Jurkat, Clone E6-1 (cell line): ENCODE data around the gene REM1.
"Not testable (repeated sequence)": the region's sequence is repeated elsewhere in the genome, so short reads cannot be mapped to it uniquely, and the experiment has no call there.

Experiments
- DNase-seq: peaks from one replicate; pipeline ENCODE4 v3.0.0-alpha.2; 2011; ENCODE audit warnings: low read depth, low spot score
- H3K4me3 ChIP-seq: 2 replicates; pipeline ENCODE4 v1.5.1; 2011; ENCODE audit warnings: mild to moderate bottlenecking, low read length, control low read depth, moderate library complexity

Gene REM1

DNA sequence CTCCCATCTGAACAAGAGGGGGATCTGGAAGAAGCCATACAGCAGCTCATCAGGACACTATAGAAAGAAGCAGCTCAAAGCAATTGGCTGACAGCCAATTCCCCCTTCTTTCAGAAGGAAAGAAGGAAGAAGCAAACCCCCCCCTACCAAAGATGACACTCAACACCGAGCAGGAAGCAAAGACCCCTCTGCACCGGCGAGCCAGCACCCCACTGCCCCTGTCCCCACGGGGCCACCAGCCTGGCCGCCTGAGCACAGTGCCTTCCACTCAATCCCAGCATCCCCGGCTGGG lies 1.2 kb downstream of the REM1 start:
- H3K4me3 ChIP-seq = no peak overlapping the region
- DNase-seq = no peak

DNA sequence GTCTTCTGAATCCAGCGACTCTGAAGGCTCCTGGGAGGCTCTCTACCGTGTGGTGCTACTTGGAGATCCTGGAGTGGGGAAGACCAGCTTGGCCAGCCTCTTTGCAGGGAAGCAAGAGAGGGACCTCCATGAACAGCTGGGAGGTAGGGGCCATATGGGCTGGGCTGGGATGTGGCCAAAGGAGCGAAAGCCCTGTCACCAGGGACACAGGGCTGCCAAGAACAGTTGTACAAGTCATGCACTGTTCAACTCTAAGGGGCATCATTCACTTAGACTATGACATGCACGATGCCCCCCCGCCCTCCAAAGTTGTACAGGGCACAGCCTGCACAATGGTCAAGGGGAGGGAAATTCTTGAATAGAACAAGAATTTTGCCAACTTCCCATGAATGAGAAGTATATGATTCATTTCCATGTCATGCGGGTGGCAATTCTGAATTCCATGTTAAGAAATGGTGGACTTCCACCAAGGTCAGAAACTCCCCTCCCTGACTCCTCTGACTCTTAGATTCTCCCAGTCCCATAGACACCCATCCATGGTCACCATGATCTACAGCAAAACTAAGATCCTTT lies 1.6 kb downstream of the REM1 start:
- no peak overlapping the region for H3K4me3 ChIP-seq
- DNase-seq = no peak

DNA sequence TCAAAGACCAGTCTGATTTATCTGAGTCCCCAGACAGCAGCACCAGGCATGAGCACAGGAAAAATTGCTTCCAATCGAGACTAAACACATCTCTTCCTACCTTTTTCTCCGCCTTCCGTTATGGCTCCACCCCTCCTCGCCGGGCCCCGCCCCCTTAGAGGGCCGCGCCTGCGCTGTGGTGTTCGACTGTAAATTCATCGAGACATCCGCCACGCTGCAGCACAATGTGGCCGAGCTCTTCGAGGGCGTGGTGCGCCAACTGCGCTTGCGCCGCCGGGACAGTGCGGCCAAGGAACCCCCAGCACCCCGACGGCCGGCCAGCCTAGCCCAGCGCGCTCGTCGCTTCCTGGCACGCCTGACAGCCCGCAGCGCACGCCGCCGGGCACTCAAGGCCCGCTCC lies 8.9 kb downstream of the REM1 start:
- DNase-seq = no peak
- no peak overlapping the region for H3K4me3 ChIP-seq

DNA sequence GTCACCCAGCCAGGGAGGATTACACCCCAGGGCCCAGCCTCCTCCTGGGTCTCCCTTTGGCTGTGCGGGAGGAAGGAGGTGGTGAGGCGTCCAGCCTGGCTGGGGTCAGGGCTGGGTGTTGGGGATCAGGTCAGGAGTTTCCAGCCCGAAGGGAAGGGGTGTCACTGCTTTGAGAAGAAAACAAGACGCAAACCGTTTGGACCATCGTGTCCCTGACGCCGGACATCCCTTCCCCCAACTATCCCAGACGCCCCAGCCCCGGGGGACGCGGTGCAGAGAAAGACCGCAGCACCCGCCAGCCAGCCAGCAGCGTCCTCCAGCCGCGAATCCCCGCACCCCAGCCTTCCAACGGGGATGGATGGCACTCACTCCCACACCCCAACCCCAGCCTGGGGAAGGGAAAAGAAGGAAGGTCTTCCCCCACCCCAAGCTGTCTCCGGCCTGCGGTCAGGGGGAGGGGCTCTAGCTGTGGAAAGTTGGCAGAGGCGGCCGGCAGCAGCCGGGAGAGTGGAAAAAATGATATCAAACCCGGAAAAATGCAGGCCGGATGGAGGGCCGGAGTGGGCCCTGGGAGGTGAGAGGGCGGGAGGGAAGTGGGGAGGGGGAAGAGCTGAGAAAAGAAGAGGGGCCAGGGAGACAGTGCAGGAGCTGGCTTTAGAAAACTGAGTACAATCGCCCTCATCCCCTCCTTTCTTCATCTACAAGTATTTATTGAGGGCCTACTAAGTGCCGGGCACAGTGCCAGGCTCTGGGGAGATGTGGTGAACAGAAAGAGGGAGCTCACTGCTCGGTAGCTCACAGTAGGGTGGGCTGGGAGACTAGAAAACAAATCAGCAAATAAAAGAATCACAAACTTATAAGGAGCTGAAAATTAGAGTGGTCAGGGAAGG lies 10.6 kb downstream of the REM1 start:
- no peak for DNase-seq
- no peak overlapping the region for H3K4me3 ChIP-seq

DNA sequence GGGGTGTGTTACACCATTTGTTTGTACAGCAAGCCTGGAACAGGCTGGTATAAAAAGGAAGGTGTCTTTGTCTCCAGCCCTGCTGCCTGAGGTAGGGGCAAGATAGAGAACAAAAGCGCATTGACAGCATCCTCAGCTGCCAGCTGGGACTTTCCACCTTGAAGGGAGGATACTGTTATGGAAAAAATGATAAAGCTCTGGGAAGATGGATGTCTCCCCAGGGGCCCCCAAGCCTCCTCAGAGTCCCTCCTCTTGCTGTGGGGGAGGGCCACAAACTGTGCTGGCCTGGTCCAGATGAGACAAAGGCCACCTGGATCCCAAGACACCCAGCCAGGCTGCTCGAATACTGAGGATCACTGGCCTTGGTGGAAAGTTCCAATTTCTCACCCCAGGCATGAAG lies 13.0 kb downstream of the REM1 start:
- no peak overlapping the region for H3K4me3 ChIP-seq
- no peak for DNase-seq

DNA sequence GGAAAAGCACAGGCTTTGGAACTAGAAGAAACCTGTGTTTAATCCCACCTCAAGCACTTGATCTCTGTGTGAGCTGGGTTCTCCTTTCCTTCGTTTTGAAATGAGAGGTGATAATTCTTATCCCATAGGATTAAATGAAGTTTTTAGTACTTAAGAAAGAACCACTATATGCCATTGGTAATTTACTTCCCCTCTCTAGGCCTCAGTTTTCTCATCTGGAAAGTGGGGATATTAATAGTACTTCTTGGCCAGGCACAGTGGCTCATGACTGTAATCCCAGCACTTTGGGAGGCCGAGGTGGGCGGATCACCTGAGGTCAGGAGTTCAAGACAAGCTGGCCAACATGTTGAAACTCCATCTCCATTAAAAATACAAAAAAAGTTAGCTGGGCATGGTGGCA lies 14.1 kb downstream of the REM1 start:
- no peak overlapping the region for H3K4me3 ChIP-seq
- no peak for DNase-seq

DNA sequence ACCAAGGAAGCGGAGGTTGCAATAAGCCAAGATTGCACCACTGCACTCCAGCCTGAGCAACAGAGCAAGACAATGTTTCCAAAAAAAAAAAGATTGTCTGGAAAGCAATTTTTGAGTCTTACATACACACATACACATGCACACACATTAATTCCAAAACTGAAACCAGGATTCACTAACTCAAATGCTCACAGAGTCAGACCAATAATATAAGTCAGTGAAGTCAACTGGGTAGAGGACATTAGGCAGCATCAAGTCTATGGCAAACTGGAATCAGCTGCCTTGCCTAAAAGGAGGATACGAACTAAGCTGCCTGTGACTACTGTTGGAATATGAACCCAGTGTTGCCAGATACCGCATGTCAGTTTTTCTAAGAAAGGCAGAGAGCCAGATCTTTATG lies 15.7 kb downstream of the REM1 start:
- DNase-seq = no peak
- no peak overlapping the region for H3K4me3 ChIP-seq

DNA sequence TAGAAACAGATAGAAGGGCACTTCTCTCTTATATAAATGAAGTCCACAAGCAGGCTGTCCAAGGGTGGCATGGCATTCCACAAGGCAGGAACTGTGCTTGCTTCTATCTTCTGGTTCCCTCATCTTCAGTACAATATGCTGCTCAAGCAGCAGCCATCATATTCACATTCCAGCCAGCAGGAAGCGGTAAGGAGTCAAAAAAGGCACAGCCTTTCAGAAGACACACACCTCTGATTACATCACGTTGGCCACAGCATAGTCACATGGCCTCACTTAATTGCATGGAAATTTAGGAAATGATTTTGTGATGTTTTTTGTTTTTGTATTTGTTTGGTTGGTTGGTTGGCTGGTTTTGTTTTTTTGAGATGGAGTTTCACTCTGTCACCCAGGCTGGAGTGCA lies 19.0 kb downstream of the REM1 start:
- H3K4me3 ChIP-seq = no peak overlapping the region
- no peak for DNase-seq

DNA sequence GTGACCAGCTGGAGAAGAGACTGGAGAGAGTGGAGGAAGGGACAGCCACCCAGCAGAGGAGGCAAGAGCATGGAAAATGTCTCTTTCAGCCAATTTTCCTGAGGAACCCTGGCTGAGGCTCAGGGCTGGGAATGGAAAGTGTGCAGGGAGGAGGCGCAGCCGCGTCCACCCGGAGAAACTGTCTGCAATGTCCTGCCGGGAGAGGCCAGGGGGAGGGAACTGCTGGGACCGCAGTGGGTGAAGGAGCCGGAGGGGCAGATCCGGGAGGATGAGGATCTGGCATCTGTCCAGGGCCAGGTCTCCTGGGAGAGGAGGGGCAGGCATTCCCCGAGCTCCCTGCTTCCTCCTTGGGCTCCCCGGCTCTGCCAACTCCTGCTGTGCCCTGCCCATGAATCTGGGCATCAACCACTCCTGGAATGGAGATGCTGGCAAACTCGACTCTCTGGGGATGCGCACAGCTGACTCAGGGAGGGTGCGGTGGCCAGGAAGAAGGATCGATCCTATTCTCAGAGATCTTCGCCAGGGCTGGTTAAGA lies 21.7 kb downstream of the REM1 start:
- H3K4me3 ChIP-seq = no peak overlapping the region
- DNase-seq = no peak

DNA sequence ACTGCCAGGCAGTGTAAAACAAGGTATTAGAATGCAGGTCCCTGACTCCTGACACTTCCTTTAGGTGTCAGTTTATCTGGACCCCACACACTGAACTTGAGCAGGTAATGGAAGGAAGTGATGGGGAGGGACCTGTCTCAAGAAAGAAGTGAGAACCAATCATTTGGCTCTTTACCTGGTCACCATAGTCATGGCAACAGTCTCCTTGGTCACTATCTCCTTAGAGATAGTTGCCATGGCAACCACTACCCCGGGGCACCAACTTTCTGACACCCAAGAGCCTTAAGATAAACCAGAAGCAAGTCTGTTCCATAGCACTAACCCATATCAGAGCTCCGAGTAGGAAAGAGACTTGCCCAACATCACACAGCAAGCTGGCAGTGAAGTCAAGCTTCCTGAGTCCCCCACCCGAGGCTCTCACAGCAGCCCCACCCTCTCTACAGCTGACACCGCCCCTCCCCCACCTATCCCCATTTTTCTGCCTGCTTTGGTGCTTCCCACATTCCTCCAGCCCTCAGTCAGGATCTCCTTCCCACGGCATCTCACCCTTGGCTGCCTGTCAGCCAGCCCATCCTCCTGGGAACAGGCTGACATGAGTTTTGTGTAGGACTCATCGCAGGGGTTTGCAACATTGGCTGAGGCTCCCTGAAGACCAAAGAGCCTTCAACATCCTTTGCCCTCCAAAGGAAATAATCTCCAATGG lies 22.9 kb downstream of the REM1 start:
- DNase-seq = no peak

DNA sequence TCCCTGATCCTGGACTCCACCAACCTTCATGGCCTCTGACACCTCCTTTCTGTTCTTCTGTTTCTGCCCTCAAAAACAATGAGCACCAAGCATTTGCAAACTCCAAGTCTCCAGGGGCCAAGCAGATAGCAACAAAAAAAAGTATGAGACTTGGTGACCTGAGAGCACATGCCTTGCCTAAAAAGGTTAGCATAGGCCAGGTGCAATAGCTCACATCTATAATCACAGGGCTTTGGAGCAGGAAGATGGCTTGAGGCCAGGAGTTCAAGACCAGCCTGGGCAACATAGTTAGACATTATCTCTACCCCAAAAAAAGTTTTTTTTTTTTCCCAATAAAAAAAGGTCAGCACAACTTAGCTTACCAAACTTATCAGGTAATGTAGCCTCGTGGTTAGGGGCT lies 25.4 kb downstream of the REM1 start:
- H3K4me3 ChIP-seq = no peak overlapping the region
- DNase-seq = no peak

More for the DNA sequence above, 22.9 kb downstream of the REM1 start:
- H3K4me3 ChIP-seq = no peak overlapping the region

DNA sequence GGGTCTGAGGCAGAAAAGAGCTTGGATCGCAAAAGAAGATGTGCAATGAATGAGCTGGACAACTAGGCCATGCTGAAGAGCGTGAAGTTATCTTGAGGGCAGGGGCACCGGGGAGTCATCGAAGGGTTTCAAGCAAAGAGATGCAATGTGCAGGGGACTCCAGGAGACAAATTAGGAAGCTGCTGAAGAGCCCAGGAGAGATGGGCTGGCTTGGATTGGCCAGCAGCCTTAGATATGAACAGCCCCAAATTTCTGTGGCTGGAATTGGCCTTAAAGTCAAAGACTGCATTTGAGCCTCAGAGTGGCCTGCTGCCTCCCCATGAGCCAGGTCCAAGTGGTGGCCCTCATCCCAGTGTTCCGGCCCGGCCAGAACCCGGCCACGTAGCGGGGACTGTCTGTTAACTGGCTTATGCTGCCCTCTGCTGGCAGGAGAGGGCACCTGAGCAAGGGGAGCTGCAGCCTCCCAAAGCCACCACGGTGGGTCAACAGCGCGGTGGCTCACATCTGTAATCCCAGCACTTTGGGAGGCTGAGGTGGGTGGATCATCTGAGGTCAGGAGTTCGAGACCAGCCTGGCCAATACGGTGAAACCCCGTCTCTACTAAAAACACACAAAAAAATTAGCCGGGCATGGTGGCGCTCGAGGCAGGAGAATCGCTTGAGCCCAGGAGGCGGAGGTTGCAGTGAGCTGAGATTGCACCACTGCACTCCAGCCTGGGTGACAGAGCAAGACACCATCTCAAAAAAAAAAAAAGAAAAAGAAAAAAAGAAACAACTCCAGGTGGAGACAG lies 28.0 kb downstream of the REM1 start:
- DNase-seq = peak; percentile 53

DNA sequence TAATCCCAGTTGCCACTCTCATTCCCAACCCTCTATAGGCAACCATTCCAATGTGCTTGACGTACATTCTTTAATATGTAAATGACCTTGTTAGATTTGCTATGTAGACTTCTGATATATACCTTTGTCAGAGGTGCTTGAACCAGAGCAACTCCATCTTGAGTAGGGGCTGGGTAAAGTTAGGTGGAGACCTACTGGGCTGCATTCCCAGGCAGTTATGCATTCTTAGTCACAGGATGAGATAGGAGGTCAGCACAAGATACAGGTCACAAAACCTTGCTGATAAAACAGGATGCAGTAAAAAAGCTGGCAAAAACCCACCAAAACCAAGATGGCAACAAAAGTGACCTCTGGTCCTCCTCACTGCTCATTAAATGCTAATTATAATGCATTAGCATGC lies 30.8 kb downstream of the REM1 start:
- H3K4me3 ChIP-seq = no peak overlapping the region
- no peak for DNase-seq

More for the DNA sequence above, 28.0 kb downstream of the REM1 start:
- not testable (repeated sequence) for H3K4me3 ChIP-seq

DNA sequence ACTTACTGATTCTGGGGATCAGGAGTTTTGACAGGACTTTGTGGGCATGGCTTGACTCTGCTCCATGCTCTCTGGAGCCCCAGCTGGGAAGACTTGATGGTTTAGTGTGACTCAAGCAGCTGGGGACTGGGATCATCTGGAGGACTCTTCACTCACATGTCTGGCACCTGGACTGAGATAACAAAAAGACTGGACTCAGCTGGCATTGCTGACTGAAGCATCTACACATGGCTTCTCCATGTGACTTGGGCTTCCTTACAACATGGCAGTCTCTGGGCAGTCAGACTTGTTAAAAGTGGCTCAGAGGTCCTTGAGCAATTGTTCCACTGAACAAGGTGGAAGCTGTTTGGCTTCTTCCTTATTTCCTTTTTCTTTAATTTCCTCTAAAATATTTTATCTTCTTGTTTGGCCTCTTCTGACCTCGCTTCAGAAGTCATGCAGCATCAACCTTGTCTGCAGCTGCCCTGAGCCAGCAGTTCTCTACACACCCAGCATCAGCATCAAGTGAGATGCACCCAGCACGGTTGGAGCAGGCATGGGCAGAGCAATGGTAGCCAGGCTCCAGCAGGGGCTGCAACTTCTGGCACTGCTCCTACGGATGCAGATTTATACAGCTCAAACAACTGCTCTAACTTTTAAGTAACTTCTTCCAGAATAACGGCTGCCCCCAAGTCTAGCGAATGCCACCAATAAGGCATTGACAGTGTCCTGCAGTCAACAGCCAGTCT lies 33.6 kb downstream of the REM1 start:
- no peak overlapping the region for H3K4me3 ChIP-seq
- no peak for DNase-seq

DNA sequence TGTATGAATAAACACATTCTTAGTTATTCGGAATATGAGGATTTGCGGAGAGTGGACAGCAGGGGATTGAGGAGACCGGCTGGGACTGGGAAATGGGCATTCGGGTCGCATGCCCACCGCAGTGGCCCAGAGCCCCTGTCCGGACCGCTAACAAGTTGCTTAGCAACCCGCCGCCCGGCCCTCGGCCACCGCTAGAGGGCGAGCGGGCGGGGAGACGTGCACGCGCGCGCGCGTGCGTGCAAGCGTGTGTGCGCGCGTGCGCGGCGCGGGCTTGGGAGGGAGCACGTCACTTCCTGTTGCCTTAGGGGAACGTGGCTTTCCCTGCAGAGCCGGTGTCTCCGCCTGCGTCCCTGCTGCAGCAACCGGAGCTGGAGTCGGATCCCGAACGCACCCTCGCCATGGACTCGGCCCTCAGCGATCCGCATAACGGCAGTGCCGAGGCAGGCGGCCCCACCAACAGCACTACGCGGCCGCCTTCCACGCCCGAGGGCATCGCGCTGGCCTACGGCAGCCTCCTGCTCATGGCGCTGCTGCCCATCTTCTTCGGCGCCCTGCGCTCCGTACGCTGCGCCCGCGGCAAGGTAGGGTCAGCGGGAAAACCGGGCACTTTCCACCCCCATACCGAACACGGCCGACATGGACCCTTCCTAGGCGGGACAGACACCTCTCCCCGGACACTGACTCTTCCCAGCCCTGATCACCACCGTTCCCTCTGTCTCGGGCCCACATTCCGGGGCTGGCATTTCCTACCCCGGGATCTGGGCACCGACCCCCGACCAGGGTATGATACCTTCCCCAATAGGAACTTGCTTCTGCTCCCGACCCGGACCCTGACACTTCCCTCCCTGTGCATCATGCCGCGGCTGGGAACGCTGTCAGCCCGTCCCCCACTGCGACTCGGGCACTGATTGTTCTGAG lies 39.3 kb downstream of the REM1 start, which contains the start of gene HM13:
Gene HM13, plus strand, starts transcription at position 289 of the 918 bp plus-strand sequence. Its CDS starts 110 bp downstream, at position 399.
- DNase-seq = peak; percentile 90
- H3K4me3 ChIP-seq = peak within 1 kb of the TSS; percentile 95

DNA sequence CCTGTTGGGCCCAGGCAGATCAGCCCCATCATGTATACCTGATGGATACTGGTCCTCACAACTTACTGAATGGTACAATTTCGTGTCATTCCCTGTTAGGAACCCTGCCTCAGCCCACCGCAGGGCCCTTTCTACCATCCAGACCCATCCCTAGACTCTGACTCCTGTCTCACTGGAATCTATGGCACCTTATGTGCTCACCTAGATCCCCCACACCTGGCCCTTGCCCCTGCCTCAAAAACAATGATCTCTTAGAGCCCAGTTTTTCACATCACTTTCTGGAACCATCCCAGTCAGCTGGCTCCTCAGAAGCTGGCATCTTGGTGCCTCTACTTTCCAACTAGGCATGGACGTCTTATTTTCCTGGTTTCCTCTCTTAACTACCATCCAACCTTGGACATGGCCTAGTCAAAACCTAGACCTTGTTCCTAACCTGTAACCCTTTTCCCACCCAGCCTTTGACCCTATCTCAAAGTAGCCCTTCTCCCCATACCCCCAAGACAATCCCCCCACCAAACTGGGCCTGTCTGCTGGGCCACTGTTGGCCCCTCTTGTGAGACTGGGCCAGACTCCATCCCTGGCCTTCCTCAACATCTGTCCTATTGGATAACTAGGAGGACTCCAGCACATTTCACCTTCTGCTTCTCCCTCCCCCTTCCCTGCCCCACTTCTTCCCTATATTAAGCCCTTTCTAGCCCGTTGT lies 40.1 kb downstream of the REM1 start:
- DNase-seq = no peak
- H3K4me3 ChIP-seq = peak overlapping the region; percentile 95

DNA sequence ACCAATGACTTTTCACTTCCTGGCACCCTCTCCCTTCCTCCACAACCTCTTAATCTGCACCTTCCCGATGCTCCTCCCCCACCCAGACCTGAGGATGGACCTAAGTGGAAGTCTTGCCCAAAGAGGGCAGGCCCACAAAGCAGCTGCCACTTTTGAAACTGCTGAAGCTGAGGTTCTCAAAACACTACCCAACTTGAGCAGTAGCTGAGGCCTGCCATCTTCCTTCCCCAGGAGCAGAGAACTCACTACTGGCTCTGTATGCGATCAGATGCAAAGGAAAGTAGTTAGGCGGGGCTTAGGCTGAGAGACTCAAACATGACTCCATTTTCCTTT lies 40.7 kb downstream of the REM1 start:
- peak overlapping the region; percentile 95 for H3K4me3 ChIP-seq
- DNase-seq = no peak
